ENCODE results near the gene NATD1. TPM values are rescaled to one million over a fixed set of nuclear protein-coding genes. Genes with fewer than 3 reads are reported as not detected.

NATD1 gene
- polyA plus RNA-seq, 2 of the 4 experiments (the other 2 are of a cell fraction) = 1.1 to 1.6 TPM

DNA sequence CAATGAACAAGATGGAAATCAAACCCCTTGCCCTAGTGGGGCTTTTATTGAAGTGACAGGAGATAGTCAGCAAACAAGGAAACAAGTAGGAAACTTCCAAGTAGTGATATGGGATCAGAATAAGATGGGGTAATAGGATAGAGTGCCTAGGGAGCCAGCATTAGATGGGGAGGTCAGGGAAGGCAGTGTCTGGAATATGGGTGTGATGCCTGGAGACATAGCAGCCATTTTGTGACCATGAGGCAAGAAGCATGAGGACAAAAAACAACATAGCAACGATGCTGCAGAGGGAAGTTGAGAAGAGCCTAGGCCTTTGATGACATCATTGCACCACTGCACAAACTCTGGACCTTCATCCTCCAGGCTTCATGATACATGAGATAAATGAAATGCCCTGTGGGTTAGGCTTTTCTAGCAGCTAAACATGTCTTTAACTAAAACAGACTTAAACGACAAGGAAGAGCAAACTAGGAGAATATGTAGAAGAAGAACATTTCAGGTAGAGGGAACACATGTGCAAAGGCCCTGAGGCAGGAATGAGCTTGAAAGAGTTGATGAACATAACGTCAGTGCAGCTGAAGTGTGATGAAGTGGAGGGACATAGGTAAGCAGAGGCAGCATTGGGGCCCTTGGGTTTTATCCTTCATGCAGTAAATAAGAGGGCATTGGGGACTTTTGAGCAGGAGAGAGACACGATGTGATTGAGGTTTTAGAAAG lies 21.0 kb downstream of the NATD1 start:
- POLR2A ChIA-PET = no interaction called here
- Histone ChIP-seq H3K4me1 (no peaks in the 10 kb centered on the region), H3K27ac (no peak overlapping the region), H3K4me2 (no peak overlapping the region), H3K4me3 (no peak overlapping the region), H3K9me3 (no peaks in the 10 kb centered on the region)
- DNase-seq (ENCODE audit: low read depth in 1 of 2, low spot score in 1 of 2) = no peak
- no peak for ATAC-seq
- WGBS (ENCODE audit: missing lambda C conversion rate) = 70% methylated on average over 4 of the region's 4 CpGs
- no peak for FAIRE-seq
- CTCF ChIA-PET = interaction anchor here (1.0 to 1.2 kb wide), 2 partner anchors 17 to 113 kb away, joined by 3 read pairs; no protein-coding TSS in a partner anchor
- TF ChIP-seq, protein P1, sequence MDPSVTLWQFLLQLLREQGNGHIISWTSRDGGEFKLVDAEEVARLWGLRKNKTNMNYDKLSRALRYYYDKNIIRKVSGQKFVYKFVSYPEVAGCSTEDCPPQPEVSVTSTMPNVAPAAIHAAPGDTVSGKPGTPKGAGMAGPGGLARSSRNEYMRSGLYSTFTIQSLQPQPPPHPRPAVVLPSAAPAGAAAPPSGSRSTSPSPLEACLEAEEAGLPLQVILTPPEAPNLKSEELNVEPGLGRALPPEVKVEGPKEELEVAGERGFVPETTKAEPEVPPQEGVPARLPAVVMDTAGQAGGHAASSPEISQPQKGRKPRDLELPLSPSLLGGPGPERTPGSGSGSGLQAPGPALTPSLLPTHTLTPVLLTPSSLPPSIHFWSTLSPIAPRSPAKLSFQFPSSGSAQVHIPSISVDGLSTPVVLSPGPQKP (IDR thresholded peaks at IDR 0.05; ENCODE audit: low read depth, low read length) = no peak
- TF ChIP-seq KDM1A (IDR thresholded peaks at IDR 0.05; ENCODE audit: low read depth) (no peak), KDM5A (IDR thresholded peaks at IDR 0.05) (no peak), NFE2L2 (conservative IDR thresholded peaks at IDR 0.05; ENCODE audit: low read length) (no peak), NR3C1 (IDR thresholded peaks at IDR 0.05) (no peak), HOXB5 (CRISPR knock-in tag; IDR thresholded peaks at IDR 0.05) (no peak), POLR2A (IDR thresholded peaks at IDR 0.05; ENCODE audit: low read length) (no peak), HDAC2 (IDR thresholded peaks at IDR 0.05) (no peak), JUNB (IDR thresholded peaks at IDR 0.05) (no peak), CBX2 (IDR thresholded peaks at IDR 0.05; ENCODE audit: borderline replicate concordance, low read depth) (no peak), HOXA7 (CRISPR knock-in tag; IDR thresholded peaks at IDR 0.05) (no peak), CHD4 (IDR thresholded peaks at IDR 0.05; ENCODE audit: borderline replicate concordance) (no peak)
- TF ChIP-seq, protein P2, sequence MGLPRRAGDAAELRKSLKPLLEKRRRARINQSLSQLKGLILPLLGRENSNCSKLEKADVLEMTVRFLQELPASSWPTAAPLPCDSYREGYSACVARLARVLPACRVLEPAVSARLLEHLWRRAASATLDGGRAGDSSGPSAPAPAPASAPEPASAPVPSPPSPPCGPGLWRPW (IDR thresholded peaks at IDR 0.05) = no peak
- TF ChIP-seq, protein P3, sequence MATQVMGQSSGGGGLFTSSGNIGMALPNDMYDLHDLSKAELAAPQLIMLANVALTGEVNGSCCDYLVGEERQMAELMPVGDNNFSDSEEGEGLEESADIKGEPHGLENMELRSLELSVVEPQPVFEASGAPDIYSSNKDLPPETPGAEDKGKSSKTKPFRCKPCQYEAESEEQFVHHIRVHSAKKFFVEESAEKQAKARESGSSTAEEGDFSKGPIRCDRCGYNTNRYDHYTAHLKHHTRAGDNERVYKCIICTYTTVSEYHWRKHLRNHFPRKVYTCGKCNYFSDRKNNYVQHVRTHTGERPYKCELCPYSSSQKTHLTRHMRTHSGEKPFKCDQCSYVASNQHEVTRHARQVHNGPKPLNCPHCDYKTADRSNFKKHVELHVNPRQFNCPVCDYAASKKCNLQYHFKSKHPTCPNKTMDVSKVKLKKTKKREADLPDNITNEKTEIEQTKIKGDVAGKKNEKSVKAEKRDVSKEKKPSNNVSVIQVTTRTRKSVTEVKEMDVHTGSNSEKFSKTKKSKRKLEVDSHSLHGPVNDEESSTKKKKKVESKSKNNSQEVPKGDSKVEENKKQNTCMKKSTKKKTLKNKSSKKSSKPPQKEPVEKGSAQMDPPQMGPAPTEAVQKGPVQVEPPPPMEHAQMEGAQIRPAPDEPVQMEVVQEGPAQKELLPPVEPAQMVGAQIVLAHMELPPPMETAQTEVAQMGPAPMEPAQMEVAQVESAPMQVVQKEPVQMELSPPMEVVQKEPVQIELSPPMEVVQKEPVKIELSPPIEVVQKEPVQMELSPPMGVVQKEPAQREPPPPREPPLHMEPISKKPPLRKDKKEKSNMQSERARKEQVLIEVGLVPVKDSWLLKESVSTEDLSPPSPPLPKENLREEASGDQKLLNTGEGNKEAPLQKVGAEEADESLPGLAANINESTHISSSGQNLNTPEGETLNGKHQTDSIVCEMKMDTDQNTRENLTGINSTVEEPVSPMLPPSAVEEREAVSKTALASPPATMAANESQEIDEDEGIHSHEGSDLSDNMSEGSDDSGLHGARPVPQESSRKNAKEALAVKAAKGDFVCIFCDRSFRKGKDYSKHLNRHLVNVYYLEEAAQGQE (IDR thresholded peaks at IDR 0.05) = no peak

DNA sequence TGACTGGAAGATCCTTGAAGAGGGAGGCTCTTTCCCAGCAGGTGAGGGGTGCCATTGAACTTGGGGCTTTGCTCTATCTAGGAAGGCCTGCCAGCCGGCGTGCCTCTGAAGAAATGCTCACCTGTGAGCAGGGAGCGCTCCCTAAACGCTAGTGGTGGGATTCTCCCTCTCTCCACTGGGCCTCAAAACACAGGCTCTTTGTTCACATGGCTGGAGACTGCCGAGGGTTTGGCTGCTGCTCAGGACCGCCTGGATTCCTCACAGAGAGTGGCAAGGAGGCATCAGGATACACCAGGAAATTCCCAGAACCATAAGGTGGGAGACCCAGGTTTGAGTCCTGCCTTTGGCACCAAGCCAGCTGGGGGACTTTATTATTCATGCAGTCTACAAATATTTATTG lies 21.7 kb downstream of the NATD1 start:
- no peak for DNase-seq (ENCODE audit: low read depth in 1 of 2, low spot score in 1 of 2)
- no peak overlapping the region for H3K4me3 ChIP-seq
- no peak for ATAC-seq
- ChIA-PET POLR2A (no interaction called here), CTCF (interaction anchor here (0.7 kb wide), 1 partner anchor 8 kb away, joined by 3 read pairs; no protein-coding TSS in a partner anchor)
- TF ChIP-seq NR3C1 (IDR thresholded peaks at IDR 0.05) = no peak
- TF ChIP-seq SREBF2 (IDR thresholded peaks at IDR 0.05) = no peak
- no peak for TF ChIP-seq FOSL2 (IDR thresholded peaks at IDR 0.05)
- no peak for TF ChIP-seq FOSL2 (CRISPR knock-in tag; IDR thresholded peaks at IDR 0.05)
- no peak for TF ChIP-seq RAD21 (conservative IDR thresholded peaks at IDR 0.05 in 1 of 2, IDR thresholded peaks at IDR 0.05 in 1 of 2)
- TF ChIP-seq ZNF302 (CRISPR knock-in tag; IDR thresholded peaks at IDR 0.05) = no peak
- no peak for TF ChIP-seq RNF2 (IDR thresholded peaks at IDR 0.05; ENCODE audit: borderline replicate concordance, low read depth)
- no peak for TF ChIP-seq RARB (CRISPR knock-in tag; IDR thresholded peaks at IDR 0.05)
- TF ChIP-seq MAZ (IDR thresholded peaks at IDR 0.05; ENCODE audit: borderline replicate concordance, low read depth, low read length) = no peak
- H3K9me3 ChIP-seq = no peaks in the 10 kb centered on the region
- WGBS (ENCODE audit: missing lambda C conversion rate) = 93% methylated on average over 6 of the region's 6 CpGs
- H3K4me1 ChIP-seq = no peaks in the 10 kb centered on the region
- no peak for FAIRE-seq
- no peak overlapping the region for H3K4me2 ChIP-seq
- H3K27ac ChIP-seq = no peak overlapping the region

Measured in A549 (cell line).